ENCODE results near the gene TMEM203.

The TMEM203 gene

DNA sequence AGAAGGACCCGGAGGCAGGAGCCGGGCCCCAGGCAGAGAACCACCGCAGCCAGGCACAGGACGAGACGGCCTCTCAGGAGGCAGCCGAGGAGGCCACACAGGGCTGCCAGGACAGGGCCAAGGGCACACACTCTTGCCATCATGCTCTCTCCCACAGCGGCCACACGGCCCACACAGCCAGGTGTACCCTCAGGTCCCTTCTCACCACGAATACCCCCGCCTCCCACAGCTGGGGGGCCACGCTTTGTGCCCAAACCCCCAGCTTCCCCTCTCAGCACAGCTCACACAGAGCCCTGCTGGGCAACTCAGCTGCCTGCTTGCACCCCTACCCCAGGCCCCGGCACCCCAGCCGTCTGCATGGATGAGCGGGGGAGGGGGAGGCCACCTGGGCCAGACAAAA lies 11.7 kb downstream of the TMEM203 start:
- no peak for DNase-seq

- DNase-seq, result no peak
Observed at GRCh38 chr9:137192859-137193258, 12.6 kb downstream of the TMEM203 start.

DNA sequence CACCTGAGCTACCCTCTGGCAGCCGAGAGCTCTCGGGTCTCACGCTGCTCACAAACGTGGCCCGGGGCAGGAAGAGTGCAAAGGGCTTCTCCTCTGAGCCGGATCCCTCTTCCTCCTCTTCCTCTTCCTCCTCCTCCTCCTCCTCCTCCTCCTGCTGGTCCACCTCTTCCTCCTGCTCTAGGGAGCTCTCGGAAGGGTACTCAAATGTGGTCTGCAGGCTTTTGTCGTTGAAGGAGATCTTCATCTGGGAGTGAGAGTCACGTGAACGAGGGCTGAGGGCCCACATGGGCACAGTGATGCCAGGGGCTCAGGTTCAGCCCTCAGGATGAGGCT lies 13.0 kb downstream of the TMEM203 start:
- no peak for DNase-seq

DNA sequence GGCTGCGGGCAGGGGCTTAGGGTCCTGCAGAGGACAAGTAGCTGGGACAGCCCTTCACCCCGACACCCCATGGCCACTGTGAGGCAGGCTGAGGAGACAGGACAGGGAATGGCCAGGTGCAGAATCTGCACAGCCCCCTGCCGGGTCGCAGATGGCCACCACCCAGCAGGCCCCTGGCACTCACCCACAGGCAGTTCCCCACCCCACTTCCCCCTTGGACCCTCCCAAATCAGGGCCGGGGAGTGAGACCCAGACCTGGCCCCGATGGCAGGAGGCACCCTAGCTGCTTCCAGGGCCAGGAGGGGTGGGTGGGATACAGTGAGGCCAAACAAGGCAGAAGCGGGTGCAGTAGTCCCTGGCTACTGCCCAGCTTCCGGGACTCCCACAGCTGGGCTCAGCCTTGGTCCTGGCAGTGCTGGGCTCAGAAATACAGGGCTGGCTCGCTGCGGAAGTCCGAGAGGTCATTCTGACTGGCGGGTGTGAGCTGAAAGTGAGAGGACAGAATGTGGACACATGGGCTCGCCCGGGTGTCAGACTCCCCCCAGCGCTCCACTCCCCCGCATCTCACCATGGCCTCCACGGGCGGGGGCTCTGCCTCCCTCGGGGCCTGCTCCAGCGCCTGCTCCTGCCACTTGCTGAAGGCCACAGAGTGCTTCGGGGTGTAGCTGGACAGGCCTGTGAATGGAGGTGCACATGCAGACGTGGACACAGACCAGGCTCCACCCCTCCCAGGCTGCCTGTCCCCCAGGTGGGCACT lies 13.6 kb downstream of the TMEM203 start:
- DNase-seq, result no peak

DNA sequence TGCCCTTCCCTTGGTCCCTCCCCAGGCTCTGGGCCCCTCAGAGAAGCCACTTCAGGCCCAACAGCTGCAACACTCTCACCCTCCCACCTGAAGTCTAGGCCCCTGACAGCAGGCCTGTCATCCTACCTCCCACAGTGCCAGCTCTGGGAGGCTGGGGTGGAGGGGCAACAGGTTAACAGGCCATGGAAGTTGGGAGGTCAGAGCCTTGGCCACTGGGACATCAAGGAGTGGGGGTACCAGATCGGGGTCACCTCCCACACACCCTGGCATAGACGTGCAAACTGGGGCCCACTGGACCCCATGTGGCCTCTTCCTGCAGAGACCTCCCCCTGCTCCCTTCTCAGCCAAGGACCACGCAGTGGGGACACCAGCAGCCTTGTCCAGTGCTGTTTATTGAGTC lies 14.2 kb downstream of the TMEM203 start:
- DNase-seq, result no peak

- no peak for DNase-seq
Observed at GRCh38 chr9:137190315-137190856, 15.1 kb downstream of the TMEM203 start.

DNA sequence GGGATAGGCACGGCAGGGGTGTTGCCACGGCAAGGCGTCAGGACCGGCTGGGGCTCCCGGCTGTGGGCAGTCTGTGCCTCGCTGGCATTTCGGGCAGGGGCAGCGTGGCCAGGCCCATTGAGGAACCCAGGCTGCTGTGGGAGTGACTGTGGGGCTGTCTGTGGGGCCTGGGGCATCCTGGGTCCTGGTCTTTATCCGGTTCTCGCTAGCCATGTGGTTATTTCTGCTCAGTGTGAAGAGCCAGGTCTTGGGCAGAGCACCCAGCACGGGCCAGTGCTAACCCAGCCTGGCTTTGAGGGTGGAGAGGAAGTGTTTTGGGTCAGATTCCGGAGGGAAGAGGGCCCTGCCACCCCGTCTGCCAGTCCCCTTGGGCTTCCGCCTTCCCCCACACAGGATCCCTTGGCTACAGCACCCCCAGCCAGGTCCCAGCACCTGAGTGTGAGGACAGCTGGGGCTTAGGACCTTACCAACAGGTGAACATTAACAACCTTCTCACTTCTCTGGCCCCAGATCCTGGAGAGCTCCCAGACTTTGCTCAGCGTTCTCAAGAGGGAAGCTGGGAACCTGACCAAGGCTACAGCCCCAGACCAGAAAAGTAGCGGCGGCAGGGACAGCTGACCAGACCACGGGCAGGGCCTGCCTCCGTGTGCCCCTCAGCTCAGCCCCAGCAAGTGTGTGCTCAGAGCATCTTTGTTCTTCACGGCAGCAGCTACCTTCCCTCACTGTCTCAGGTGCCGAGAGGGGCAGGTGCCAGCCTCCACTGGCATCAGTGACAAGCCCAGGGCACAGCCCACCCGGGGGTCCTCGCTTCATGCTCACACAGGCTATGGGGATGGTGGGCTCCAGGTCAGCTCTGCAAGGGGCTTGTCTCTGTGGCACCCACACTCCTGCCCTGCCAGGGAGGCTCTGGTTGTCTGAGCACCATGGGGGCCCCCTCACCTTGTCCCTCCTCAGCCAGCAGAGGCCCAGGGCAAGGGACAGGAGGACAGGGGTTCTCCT lies 15.9 kb downstream of the TMEM203 start:
- DNase-seq, result no peak

- peak; percentile 92 for DNase-seq
Observed at GRCh38 chr9:137188490-137189296, 16.8 kb downstream of the TMEM203 start, which contains the start of the genes ANAPC2 and SSNA1. ANAPC2 (minus strand) TSS chr9:137188560; CDS start chr9:137188532, 28 bp downstream. SSNA1 (plus strand) TSS chr9:137188676; CDS start chr9:137188727, 51 bp downstream.

DNA sequence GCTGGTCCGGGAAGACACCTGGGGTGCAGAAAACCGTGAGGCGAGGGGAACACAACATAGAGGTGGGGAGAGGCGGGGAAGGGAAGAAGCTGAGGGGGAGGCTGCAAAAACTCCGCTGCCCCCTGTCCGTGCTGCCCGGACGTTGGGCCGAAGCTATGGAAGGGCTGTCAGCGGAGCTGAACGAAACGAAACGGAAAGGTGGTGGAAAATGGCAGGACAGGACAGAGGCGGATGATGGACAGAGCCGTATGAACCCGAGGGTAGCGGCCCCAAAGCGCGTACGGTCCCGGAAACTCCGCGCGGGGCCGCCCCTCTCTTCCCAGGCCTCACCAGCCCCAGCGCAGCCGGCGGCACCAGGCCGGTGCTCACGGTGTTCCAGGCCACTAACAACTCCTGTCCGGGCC lies 17.4 kb downstream of the TMEM203 start:
- DNase-seq, result no peak

DNA sequence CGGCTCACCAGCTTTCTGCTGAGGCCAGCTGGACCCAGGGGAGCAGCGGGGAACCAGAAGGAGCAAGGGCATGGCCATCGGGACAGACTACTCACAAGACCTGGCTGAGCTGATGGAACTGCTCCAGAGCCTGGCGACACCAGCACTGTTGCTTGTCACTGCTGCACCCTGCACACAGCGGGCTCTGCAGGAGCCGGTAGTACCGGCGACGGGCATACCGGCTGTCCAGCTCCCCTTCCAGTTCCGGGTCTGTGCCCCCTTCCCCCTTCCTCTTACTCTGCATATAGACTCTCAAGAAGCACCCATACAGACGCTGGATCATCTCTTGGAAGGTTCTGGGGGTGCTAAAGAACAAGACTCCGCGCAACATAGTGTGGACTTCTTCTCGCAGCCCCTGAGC lies 18.1 kb downstream of the TMEM203 start:
- DNase-seq, result no peak

GRCh38 chr9:137186385-137186784 lies 19.1 kb downstream of the TMEM203 start:
- no peak for DNase-seq

GRCh38 chr9:137185921-137186320 lies 19.5 kb downstream of the TMEM203 start:
- DNase-seq, result no peak

GRCh38 chr9:137184881-137185660 lies 20.4 kb downstream of the TMEM203 start:
- DNase-seq, result no peak

- DNase-seq, result no peak
Observed at GRCh38 chr9:137183980-137184595, 21.4 kb downstream of the TMEM203 start.

GRCh38 chr9:137182836-137183235 lies 22.6 kb downstream of the TMEM203 start:
- DNase-seq, result no peak

DNA sequence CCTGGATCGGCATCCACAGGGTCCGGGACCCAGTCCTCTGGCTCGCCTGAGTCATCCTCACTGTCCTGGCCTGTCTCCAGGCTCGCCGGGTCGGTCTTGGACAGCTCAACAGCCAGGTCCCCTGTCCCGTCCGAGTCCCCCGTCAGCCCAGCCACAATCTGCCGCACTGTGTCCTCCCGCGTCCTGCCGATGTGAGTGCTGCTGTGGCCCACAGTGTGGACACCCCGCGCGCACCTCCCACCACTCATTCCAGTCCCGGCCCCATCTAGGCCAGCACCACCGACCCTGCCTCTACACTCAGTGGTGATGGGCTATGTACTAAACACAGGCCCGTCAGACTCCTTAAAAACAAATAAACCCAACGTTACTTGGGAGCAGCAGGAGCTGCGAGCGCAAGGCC lies 23.8 kb downstream of the TMEM203 start:
- DNase-seq, result no peak

GRCh38 chr9:137180491-137180890 lies 25.0 kb downstream of the TMEM203 start:
- DNase-seq, result no peak

DNA sequence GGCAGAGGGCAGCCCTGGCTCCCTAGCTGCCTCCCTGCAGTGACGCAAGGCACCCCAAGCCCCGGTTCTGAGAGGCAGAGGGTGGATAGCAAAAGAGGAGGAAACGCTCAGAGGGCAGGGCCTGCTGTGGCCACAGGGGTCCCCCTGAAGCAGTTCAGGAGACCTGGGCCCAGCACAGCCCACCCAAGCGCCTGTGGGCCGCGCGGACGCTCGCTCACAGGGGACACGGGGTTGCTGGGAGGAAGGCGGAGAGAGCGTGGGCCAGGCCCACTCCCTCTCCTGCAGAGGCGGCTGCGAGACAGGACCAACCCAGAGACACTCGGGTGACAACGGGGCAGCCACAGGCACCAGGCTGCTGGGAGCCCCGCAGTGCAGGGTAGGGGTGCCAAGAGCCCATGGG lies 25.7 kb downstream of the TMEM203 start:
- no peak for DNase-seq

DNA sequence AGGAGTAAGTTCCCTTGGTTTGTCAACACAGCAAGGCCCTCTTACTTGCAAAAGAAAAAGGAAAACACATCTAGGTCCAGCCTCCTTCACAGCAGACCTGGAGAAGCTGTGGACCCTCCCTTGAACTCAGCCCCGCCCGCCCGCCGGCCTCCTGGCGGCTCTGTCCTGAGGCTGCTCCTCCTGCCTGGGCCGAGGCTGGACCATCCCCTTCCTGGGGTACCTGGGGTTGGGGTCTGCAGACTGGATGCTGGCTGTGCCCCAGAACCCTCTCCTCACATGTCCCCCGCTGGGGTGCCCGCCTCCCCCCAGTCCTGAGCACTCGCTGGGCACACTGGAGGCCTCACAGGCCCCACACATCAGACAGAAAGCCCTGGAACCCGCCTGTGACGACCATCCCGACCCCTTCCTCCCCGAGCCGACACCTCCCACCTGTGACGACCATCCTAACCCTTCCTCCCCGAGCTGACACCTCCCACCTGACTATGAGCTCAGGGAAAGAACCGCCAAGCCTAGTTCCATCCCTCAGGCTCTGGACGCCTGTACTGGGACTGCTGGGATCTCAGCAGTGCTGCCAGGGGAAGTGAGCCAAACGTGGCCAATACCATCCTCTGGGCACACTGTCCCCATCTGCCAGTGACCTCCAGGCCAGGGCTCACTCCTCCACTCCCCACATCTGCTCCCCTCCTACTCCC lies 26.4 kb downstream of the TMEM203 start:
- DNase-seq, result no peak

GRCh38 chr9:137178201-137178938 lies 27.1 kb downstream of the TMEM203 start:
- no peak for DNase-seq
